ENCODE data around the gene KNDC1.
"Not testable (repeated sequence)": the region's sequence is repeated elsewhere in the genome, so short reads cannot be mapped to it uniquely, and the experiment has no call there.

KNDC1 gene

DNA sequence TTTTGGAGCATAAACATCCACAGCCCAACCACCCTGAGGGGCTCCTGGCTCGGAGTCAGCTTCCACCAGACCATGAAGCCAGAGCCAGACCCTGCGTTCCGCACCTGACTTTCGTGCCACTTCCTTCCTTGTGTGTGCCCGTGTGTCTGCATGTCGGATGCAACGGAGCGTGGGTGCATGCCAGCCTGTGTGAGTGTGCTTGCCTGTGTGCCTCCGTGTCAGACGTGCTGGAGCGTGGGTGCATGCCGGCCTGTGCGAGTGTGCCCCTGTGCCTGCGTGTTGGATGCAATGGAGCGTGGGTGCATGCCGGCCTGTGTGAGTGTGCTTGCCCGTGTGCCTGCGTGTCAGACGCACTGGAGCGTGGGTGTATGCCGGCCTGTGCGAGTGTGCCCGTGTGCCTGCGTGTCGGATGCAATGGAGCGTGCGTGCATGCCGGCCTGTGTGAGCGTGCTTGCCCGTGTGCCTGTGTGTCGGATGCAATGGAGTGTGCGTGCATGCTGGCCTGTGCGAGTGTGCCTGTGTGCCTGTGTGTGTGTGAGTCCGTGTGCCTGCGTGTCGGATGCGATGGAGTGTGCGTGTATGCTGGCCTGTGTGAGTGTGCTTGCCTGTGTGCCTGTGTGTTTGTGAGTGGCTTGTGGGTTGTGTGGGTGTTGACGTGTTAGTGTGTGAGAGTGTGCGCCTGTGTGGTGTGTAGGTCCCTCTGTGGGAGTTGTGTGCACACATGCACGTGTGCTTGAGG lies 28.1 kb upstream of the KNDC1 start:
- Histone ChIP-seq H3K27me3 (replicated peaks; ENCODE audit: control insufficient read depth, insufficient read depth, low read length) (no peaks in the 10 kb centered on the region; the same call in 1 of the 2 replicates), H3K4me3 (replicated peaks; ENCODE audit: low read depth, low read length) (no peak overlapping the region), H3K36me3 (ENCODE audit: control insufficient read depth, insufficient read depth, low read length) (no peaks in the 10 kb centered on the region)
- TF ChIP-seq, protein P1, sequence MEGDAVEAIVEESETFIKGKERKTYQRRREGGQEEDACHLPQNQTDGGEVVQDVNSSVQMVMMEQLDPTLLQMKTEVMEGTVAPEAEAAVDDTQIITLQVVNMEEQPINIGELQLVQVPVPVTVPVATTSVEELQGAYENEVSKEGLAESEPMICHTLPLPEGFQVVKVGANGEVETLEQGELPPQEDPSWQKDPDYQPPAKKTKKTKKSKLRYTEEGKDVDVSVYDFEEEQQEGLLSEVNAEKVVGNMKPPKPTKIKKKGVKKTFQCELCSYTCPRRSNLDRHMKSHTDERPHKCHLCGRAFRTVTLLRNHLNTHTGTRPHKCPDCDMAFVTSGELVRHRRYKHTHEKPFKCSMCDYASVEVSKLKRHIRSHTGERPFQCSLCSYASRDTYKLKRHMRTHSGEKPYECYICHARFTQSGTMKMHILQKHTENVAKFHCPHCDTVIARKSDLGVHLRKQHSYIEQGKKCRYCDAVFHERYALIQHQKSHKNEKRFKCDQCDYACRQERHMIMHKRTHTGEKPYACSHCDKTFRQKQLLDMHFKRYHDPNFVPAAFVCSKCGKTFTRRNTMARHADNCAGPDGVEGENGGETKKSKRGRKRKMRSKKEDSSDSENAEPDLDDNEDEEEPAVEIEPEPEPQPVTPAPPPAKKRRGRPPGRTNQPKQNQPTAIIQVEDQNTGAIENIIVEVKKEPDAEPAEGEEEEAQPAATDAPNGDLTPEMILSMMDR (IDR thresholded peaks at IDR 0.05; ENCODE audit: insufficient read depth, low read length, poor library complexity, severe bottlenecking): no peak
- no peak for DNase-seq (ENCODE audit: extremely low read depth, insufficient read length)

DNA sequence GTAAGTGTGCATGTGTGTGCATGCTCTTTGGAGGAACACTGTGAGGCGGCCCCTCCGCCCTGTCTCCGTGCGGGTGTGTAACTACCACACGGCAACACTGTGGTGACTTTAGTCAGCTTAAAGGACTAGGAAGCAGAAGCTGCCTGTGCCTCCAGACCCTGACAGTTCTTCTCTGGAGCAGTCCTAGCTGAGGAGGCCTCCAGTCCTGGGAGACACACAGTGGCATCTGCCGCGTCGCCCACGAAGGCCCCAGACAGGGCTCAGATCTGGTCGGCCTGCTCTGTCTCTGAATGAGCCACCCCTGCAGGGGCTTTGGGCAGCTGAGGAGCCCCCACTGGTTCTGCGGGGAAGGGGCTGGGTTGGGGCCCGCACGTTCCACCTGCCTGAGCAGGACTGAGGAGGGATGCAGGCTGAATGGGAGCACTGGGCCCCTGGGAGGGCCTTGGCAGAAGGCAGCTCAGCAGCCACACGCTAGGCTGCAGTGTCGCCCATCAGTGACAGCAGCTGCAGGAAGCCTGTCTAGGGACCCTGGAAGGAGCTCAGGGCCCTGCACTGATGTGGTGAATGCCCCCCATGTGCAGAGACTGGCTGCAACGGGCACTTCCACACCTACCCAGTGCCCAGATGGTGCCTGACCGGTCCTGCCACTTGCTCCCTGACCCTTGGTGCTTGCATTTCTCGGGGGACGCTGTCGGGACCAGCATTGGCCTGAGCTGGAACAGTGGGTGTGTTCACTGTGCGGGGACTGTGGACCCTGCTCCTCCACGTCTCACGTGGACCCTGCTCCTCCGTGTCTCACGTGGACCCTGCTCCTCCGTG lies 27.3 kb upstream of the KNDC1 start:
- no peak for DNase-seq (ENCODE audit: extremely low read depth, insufficient read length)
- H3K27me3 ChIP-seq (replicated peaks; ENCODE audit: control insufficient read depth, insufficient read depth, low read length): no peaks in the 10 kb centered on the region; the same call in 1 of the 2 replicates
- H3K4me3 ChIP-seq (replicated peaks; ENCODE audit: low read depth, low read length): no peak overlapping the region
- H3K36me3 ChIP-seq (ENCODE audit: control insufficient read depth, insufficient read depth, low read length): no peaks in the 10 kb centered on the region
- TF ChIP-seq, protein P1 (IDR thresholded peaks at IDR 0.05; ENCODE audit: insufficient read depth, low read length, poor library complexity, severe bottlenecking): no peak

DNA sequence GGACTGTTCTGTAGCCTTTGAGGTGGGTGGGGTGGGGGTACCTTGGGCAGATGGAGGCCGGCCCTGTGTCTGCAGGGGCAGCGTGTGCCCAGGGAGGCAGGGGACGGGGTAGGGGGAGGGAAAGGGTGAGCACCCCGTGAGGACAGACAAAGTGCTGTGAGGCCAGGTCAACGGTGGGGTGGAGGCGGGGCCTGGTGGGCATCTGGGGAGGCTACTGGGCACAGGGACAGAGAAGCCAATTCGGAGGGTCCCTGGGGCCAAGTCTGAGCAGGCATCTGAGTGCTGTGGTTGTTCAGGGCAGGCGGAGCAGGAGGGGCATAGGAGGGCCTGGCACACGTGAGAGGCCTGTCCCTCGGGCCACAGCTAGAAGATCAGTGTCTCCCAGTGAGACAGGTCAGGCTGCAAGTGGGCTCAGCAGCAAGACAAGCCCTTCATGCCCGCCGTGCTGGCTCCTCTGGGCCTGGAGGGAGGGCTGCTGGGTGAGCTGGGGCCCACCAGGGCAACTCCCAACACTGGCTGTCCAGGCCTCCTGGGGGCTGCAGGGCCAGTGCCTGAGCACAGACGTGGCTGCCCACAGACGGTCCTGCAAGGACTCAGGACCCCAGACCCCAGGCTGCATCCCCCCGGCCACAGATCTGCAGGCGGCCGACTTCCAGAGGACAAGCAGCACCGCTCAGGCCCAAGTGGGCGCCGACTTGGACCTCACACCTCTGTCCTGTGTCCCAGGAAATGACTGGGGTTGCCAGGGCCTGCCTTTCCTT lies 26.4 kb upstream of the KNDC1 start:
- H3K27me3 ChIP-seq (replicated peaks; ENCODE audit: control insufficient read depth, insufficient read depth, low read length): no peaks in the 10 kb centered on the region; the same call in 1 of the 2 replicates
- DNase-seq (ENCODE audit: extremely low read depth, insufficient read length): no peak
- H3K36me3 ChIP-seq (ENCODE audit: control insufficient read depth, insufficient read depth, low read length): no peaks in the 10 kb centered on the region
- no peak overlapping the region for H3K4me3 ChIP-seq (replicated peaks; ENCODE audit: low read depth, low read length)
- TF ChIP-seq, protein P1 (IDR thresholded peaks at IDR 0.05; ENCODE audit: insufficient read depth, low read length, poor library complexity, severe bottlenecking): no peak

DNA sequence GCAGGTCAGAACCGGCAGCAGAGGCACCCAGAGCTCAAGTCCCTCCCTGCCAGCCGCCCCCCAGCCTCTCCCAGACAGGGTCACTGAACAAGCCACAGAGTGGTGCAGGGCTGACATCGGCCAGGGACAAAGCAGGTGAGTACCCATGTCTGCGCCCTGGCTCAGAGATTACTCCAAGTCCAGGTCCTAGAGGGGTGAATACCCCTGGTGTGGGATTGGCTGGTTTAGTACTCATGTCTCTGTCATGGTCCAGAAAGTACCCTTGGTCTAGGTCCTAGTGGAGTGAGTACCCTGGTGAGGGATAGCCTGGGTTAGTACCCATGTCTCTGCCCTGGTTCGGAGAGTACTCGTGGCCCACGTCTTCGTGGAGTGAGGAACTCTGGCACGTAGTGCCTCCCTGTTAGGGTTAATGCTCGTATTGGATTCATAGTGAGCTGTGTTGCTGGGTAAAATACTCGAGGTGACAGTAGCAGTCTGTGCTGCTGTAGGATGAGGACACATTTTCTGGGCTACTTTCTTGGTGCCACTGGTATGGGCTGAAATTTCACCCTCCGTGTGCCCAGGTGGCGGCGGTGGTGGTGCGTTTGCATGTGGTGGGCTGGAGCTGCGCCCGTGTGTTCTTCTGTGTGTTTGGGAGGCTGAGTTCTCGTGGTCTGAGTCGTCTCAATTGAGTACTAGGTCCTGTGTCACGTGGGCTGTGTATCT lies 25.5 kb upstream of the KNDC1 start:
- no peaks in the 10 kb centered on the region for H3K36me3 ChIP-seq (ENCODE audit: control insufficient read depth, insufficient read depth, low read length)
- no peak for DNase-seq (ENCODE audit: extremely low read depth, insufficient read length)
- no peak overlapping the region for H3K4me3 ChIP-seq (replicated peaks; ENCODE audit: low read depth, low read length)
- TF ChIP-seq, protein P1 (IDR thresholded peaks at IDR 0.05; ENCODE audit: insufficient read depth, low read length, poor library complexity, severe bottlenecking): no peak
- H3K27me3 ChIP-seq (replicated peaks; ENCODE audit: control insufficient read depth, insufficient read depth, low read length): no peaks in the 10 kb centered on the region; the same call in 1 of the 2 replicates

DNA sequence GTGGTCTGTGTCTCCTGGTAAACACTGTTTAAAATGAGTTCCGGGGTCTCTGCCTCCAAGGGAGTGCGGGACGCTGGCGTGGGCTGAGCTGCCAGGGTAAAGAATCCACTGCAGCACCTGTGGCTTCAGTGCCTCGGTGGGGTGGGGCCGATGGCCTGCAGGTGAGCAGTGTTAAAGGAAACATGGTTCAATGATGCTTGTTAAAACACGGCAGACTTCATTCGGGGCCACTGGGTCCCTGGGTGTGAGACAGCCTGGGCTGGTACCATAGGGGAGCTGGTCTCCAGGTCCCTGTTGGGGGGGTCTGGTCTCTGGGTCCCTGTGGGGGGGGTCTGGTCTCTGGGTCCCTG lies 24.9 kb upstream of the KNDC1 start:
- H3K27me3 ChIP-seq (replicated peaks; ENCODE audit: control insufficient read depth, insufficient read depth, low read length): no peaks in the 10 kb centered on the region; the same call in 1 of the 2 replicates
- TF ChIP-seq, protein P1 (IDR thresholded peaks at IDR 0.05; ENCODE audit: insufficient read depth, low read length, poor library complexity, severe bottlenecking): no peak
- DNase-seq (ENCODE audit: extremely low read depth, insufficient read length): no peak
- no peaks in the 10 kb centered on the region for H3K36me3 ChIP-seq (ENCODE audit: control insufficient read depth, insufficient read depth, low read length)
- H3K4me3 ChIP-seq (replicated peaks; ENCODE audit: low read depth, low read length): no peak overlapping the region

DNA sequence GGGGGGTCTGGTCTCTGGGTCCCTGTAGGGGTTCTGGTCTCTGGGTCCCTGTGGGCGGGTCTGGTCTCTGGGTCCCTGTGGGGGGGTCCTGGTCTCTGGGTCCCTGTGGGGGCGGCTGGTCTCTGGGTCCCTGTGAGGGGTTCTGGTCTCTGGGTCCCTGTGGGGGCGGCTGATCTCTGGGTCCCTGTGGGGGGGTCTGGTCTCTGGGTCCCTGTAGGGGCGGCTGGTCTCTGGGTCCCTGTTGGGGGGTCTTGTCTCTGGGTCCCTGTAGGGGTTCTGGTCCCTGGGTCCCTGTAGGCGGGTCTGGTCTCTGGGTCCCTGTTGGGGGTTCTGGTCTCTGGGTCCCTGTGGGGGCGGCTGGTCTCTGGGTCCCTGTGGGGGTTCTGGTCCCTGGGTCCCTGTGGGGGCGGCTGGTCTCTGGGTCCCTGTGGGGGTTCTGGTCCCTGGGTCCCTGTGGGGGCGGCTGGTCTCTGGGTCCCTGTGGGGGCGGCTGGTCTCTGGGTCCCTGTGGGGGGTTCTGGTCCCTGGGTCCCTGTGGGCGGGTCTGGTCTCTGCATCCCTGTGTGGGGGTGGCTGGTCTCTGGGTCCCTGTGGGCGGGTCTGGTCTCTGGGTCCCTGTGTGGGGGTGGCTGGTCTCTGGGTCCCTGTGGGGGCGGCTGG lies 22.4 kb upstream of the KNDC1 start:
- not testable (repeated sequence) for H3K4me3 ChIP-seq (replicated peaks; ENCODE audit: low read depth, low read length); H3K36me3 ChIP-seq (ENCODE audit: control insufficient read depth, insufficient read depth, low read length); DNase-seq (ENCODE audit: extremely low read depth, insufficient read length); H3K27me3 ChIP-seq (replicated peaks; ENCODE audit: control insufficient read depth, insufficient read depth, low read length)
